ENCODE results near the gene ADISSP. TPM values are rescaled to one million over a fixed set of nuclear protein-coding genes. Genes with fewer than 3 reads are reported as not detected.
A peak's percentile ranks its signal among the peaks of the same experiment; 100 is the strongest.

Gene ADISSP
- total and polyA plus RNA-seq, 2 of the 13 experiments (the other 11 are each of a cell fraction or from before 2014, with no cell fraction given) = 38.3 to 90.6 TPM

GRCh38 chr20:3785240-3786125 is 17.9 kb upstream of the ADISSP start (continued):
- TF ChIP-seq, protein P1, sequence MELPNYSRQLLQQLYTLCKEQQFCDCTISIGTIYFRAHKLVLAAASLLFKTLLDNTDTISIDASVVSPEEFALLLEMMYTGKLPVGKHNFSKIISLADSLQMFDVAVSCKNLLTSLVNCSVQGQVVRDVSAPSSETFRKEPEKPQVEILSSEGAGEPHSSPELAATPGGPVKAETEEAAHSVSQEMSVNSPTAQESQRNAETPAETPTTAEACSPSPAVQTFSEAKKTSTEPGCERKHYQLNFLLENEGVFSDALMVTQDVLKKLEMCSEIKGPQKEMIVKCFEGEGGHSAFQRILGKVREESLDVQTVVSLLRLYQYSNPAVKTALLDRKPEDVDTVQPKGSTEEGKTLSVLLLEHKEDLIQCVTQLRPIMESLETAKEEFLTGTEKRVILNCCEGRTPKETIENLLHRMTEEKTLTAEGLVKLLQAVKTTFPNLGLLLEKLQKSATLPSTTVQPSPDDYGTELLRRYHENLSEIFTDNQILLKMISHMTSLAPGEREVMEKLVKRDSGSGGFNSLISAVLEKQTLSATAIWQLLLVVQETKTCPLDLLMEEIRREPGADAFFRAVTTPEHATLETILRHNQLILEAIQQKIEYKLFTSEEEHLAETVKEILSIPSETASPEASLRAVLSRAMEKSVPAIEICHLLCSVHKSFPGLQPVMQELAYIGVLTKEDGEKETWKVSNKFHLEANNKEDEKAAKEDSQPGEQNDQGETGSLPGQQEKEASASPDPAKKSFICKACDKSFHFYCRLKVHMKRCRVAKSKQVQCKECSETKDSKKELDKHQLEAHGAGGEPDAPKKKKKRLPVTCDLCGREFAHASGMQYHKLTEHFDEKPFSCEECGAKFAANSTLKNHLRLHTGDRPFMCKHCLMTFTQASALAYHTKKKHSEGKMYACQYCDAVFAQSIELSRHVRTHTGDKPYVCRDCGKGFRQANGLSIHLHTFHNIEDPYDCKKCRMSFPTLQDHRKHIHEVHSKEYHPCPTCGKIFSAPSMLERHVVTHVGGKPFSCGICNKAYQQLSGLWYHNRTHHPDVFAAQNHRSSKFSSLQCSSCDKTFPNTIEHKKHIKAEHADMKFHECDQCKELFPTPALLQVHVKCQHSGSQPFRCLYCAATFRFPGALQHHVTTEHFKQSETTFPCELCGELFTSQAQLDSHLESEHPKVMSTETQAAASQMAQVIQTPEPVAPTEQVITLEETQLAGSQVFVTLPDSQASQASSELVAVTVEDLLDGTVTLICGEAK (IDR thresholded peaks at IDR 0.05) = no peak
- TF ChIP-seq, protein P1 (CRISPR knock-in tag; IDR thresholded peaks at IDR 0.05) = no peak
- TF ChIP-seq KLF16 (CRISPR knock-in tag; IDR thresholded peaks at IDR 0.05) = no peak
- TF ChIP-seq NR2C2 (CRISPR knock-in tag; IDR thresholded peaks at IDR 0.05; ENCODE audit: borderline replicate concordance) = 0 out of 2 replicates have a peak, but pooled peaks have one; percentile 16
- no peak for TF ChIP-seq NFATC3 (CRISPR knock-in tag; IDR thresholded peaks at IDR 0.05)
- no peak for TF ChIP-seq ARID3A (IDR thresholded peaks at IDR 0.05; ENCODE audit: low read depth, low read length)
- TF ChIP-seq, protein P2, sequence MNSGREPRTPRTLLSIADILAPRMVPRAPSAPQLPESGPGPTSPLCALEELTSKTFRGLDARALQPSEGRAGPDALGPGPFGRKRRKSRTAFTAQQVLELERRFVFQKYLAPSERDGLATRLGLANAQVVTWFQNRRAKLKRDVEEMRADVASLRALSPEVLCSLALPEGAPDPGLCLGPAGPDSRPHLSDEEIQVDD (CRISPR knock-in tag; IDR thresholded peaks at IDR 0.05; ENCODE audit: borderline replicate concordance) = no peak
- 0 out of 2 replicates have a peak, but pooled peaks have one; percentile 69 for TF ChIP-seq ZIK1 (CRISPR knock-in tag; IDR thresholded peaks at IDR 0.05; ENCODE audit: borderline replicate concordance, low read depth)
- no peak for TF ChIP-seq ISL2 (CRISPR knock-in tag; IDR thresholded peaks at IDR 0.05)
- peak; percentile 48 to 54; a peak in 1 of 4 replicates for TF ChIP-seq NR2F1 (CRISPR knock-in tag; IDR thresholded peaks at IDR 0.05)
- no peak for TF ChIP-seq NR3C1 (CRISPR knock-in tag; IDR thresholded peaks at IDR 0.05)
- TF ChIP-seq, protein P3, sequence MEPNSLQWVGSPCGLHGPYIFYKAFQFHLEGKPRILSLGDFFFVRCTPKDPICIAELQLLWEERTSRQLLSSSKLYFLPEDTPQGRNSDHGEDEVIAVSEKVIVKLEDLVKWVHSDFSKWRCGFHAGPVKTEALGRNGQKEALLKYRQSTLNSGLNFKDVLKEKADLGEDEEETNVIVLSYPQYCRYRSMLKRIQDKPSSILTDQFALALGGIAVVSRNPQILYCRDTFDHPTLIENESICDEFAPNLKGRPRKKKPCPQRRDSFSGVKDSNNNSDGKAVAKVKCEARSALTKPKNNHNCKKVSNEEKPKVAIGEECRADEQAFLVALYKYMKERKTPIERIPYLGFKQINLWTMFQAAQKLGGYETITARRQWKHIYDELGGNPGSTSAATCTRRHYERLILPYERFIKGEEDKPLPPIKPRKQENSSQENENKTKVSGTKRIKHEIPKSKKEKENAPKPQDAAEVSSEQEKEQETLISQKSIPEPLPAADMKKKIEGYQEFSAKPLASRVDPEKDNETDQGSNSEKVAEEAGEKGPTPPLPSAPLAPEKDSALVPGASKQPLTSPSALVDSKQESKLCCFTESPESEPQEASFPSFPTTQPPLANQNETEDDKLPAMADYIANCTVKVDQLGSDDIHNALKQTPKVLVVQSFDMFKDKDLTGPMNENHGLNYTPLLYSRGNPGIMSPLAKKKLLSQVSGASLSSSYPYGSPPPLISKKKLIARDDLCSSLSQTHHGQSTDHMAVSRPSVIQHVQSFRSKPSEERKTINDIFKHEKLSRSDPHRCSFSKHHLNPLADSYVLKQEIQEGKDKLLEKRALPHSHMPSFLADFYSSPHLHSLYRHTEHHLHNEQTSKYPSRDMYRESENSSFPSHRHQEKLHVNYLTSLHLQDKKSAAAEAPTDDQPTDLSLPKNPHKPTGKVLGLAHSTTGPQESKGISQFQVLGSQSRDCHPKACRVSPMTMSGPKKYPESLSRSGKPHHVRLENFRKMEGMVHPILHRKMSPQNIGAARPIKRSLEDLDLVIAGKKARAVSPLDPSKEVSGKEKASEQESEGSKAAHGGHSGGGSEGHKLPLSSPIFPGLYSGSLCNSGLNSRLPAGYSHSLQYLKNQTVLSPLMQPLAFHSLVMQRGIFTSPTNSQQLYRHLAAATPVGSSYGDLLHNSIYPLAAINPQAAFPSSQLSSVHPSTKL (CRISPR knock-in tag; IDR thresholded peaks at IDR 0.05) = no peak
- TF ChIP-seq SMARCE1 (IDR thresholded peaks at IDR 0.05; ENCODE audit: borderline replicate concordance) = no peak

Data from HepG2 (cell line).